SU-DHL-6 (cell line): Measurements from ENCODE around the gene FKBP5.
A peak's percentile ranks its signal among the peaks of the same experiment; 100 is the strongest.

Experiments used
- H2AFZ ChIP-seq: fragments of 200-600 bp; sonication (generic); 2 replicates; pipeline ENCODE4 v1.6.1; 2014; ENCODE audit warnings: low read depth, mild to moderate bottlenecking, moderate library complexity, mixed read lengths, antibody characterized with exemption, low read length; ENCODE audit not compliant: severe bottlenecking
- H3F3A ChIP-seq: fragments of 200-600 bp; shearing (Covaris generic); 2 replicates; pipeline ENCODE4 v1.6.0; 2016; ENCODE audit warnings: antibody characterized with exemption, mild to moderate bottlenecking; ENCODE audit not compliant: insufficient read depth
- H3K27ac ChIP-seq: fragments of 200-600 bp; sonication (generic); 2 replicates; pipeline ENCODE4 v1.5.1; 2016; ENCODE audit warnings: low read depth, mild to moderate bottlenecking, low read length, moderate library complexity, mixed read lengths
- H3K27me3 ChIP-seq: fragments of 200-600 bp; sonication (generic), shearing (Covaris generic); 2 replicates; pipeline ENCODE4 v1.6.0; 2014; ENCODE audit warnings: mild to moderate bottlenecking, low read length
- H3K36me3 ChIP-seq: fragments of 200-600 bp; sonication (generic); 2 replicates; pipeline ENCODE4 v1.6.1; 2014; ENCODE audit warnings: mild to moderate bottlenecking, low read length, mixed read lengths
- H3K4me2 ChIP-seq: fragments of 300-600, 200-600 bp; shearing (Covaris generic), sonication (generic); 2 replicates; pipeline ENCODE4 v1.6.0; 2014; ENCODE audit warnings: low read length, low read depth, mild to moderate bottlenecking; ENCODE audit not compliant: poor library complexity, severe bottlenecking
- H3K4me3 ChIP-seq: fragments of 200-600 bp; sonication (generic); 2 replicates; pipeline ENCODE4 v1.5.1; 2014; ENCODE audit warnings: antibody characterized with exemption, low read length, mild to moderate bottlenecking, mixed read lengths; ENCODE audit not compliant: insufficient read depth, poor library complexity, severe bottlenecking
- H3K79me2 ChIP-seq: fragments of 200-600 bp; sonication (generic); 2 replicates; pipeline ENCODE4 v1.6.1; 2014; ENCODE audit warnings: mild to moderate bottlenecking, low read length, moderate library complexity; ENCODE audit not compliant: insufficient read depth
- H3K9ac ChIP-seq: fragments of 200-600 bp; sonication (generic); 2 replicates; pipeline ENCODE4 v1.7.0; 2014; ENCODE audit warnings: mild to moderate bottlenecking, low read length
- H3K9me2 ChIP-seq: fragments of 200-600 bp; sonication (generic); replicated peaks from 2 replicates; pipeline ENCODE4 v1.6.1; 2014; ENCODE audit warnings: low read length; ENCODE audit not compliant: insufficient read depth
- H3K9me3 ChIP-seq: fragments of 200-600 bp; sonication (generic); 2 replicates; pipeline ENCODE4 v1.6.1; 2014; ENCODE audit warnings: low read length, mixed read lengths; ENCODE audit not compliant: insufficient read depth
- H4K20me1 ChIP-seq: fragments of 200-600 bp; sonication (generic); 2 replicates; pipeline ENCODE4 v1.6.1; 2014; ENCODE audit warnings: low read depth, mild to moderate bottlenecking, antibody characterized with exemption, low read length, moderate library complexity, mixed read lengths
- EZH2phosphoT487 ChIP-seq: fragments of 200-600 bp; sonication (generic), shearing (Covaris generic); conservative IDR thresholded peaks from 2 replicates; pipeline ENCODE4 v1.6.1; 2018; ENCODE audit warnings: mild to moderate bottlenecking, antibody characterized with exemption, low read length, moderate library complexity, mixed read lengths
- TF ChIP-seq, protein P1 (sequence below): fragments of 200-600 bp; sonication (generic); IDR thresholded peaks from one replicate; pipeline ENCODE4 v1.5.1; 2017; ENCODE audit warnings: antibody characterized with exemption, mild to moderate bottlenecking, low read length, moderate library complexity; ENCODE audit not compliant: insufficient read depth, poor library complexity, severe bottlenecking

FKBP5 gene

DNA sequence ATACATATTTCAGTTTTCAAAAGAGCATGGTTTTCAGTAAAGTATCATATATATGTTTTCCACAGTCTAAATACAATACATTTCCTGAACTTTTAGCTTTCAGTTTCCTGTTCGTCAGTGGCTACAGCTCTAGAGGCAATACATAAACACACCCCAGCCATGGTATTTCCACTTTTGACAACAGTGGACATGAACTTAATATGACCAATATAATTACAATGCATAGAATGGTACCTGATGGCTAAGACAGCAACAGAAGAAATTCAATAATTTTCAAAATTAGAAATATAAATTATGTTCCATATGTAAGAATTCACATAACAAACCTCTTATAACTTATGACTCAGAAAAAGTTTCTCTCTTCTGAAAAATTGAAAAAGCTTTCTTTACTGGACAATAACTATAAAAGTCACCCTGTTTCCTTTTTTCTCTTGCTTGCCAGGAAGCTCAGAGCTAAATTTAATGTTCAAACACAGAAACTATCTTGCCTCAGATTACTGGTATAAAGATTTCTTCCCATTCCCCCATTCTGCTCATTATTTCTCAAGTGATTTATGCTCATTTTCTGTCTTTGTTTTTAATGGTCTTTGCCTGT lies 19.2 kb downstream of the FKBP5 start:
- Histone ChIP-seq H3F3A (peaks cover 47% of the 10 kb centered on the region), H3K79me2 (peaks cover 99% of the 10 kb centered on the region), H3K27ac (peak overlapping the region; percentile 25; the same call in 1 of the 2 replicates), H4K20me1 (peaks cover 36% of the 10 kb centered on the region), H3K9me2 (no peaks in the 10 kb centered on the region), H3K27me3 (no peaks in the 10 kb centered on the region), H3K4me3 (no peak overlapping the region), H3K9ac (no peak overlapping the region; the same call in 1 of the 2 replicates), H3K36me3 (peaks cover 17% of the 10 kb centered on the region; the same call in 1 of the 2 replicates), H3K4me2 (peak overlapping the region; percentile 48), H2AFZ (no peak overlapping the region), H3K9me3 (no peaks in the 10 kb centered on the region)
- TF ChIP-seq, protein P1, sequence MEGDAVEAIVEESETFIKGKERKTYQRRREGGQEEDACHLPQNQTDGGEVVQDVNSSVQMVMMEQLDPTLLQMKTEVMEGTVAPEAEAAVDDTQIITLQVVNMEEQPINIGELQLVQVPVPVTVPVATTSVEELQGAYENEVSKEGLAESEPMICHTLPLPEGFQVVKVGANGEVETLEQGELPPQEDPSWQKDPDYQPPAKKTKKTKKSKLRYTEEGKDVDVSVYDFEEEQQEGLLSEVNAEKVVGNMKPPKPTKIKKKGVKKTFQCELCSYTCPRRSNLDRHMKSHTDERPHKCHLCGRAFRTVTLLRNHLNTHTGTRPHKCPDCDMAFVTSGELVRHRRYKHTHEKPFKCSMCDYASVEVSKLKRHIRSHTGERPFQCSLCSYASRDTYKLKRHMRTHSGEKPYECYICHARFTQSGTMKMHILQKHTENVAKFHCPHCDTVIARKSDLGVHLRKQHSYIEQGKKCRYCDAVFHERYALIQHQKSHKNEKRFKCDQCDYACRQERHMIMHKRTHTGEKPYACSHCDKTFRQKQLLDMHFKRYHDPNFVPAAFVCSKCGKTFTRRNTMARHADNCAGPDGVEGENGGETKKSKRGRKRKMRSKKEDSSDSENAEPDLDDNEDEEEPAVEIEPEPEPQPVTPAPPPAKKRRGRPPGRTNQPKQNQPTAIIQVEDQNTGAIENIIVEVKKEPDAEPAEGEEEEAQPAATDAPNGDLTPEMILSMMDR = no peak
- TF ChIP-seq EZH2phosphoT487 = no peak

DNA sequence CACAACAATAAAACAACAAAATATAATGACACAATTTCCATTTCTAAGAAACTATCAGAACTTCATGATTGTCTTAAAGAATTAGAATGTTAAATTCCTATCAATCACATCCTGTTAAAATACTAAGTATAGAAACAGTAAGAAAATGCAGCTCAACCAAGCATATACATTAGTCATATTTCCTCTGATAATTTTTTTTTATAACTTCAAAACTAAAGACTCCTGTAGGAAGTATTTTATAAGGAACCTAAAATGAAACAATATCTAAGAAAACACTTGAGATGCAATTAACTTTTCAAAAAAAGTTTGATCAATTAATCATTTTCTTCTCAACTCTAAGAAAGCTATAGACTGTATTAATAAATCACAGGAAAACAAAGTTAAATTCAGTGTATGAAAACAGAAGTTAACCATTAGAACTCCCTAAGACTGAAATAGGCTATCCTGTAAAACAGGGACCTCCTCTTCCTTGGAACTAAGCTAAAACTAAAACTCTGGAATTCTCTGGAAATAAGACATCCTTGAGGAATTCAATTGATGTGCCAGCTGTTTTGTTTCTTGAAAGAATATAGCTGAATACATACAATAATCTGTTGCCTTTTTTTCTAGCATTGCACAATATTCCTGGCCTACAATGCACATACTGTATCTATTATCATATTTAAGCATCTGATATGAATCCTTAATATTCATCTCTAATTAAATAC lies 19.8 kb downstream of the FKBP5 start:
- no peak overlapping the region for H3K4me3 ChIP-seq
- no peaks in the 10 kb centered on the region for H3K9me3 ChIP-seq
- H3K4me2 ChIP-seq = peak overlapping the region; percentile 48
- H3K79me2 ChIP-seq = peaks cover 99% of the 10 kb centered on the region
- H3K27ac ChIP-seq = peak overlapping the region; percentile 25; the same call in 1 of the 2 replicates
- no peak overlapping the region for H2AFZ ChIP-seq
- H3F3A ChIP-seq = peaks cover 47% of the 10 kb centered on the region
- H3K9me2 ChIP-seq = no peaks in the 10 kb centered on the region
- H3K9ac ChIP-seq = no peak overlapping the region; the same call in 1 of the 2 replicates
- no peaks in the 10 kb centered on the region for H3K27me3 ChIP-seq
- no peak for TF ChIP-seq EZH2phosphoT487
- TF ChIP-seq, protein P1 = no peak
- H4K20me1 ChIP-seq = peaks cover 29% of the 10 kb centered on the region
- peaks cover 17% of the 10 kb centered on the region; the same call in 1 of the 2 replicates for H3K36me3 ChIP-seq

DNA sequence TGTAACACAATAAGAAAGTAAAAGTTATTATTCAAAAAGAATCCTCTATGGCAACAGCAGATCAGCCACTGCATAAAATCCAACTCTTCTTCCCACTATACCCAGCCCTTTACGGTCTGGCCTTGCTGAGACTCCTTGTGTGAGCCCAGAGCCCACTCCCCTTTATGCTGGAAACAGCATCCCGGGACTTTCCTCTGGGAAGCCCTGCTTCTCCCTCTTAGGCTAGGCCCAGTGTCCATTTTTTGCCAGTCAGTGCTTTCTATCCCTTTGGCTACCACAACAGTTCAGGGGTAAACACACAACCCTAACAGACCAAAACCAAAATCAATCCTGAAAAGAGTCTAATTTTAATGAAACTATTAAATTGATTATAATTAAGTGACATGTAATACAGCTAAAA lies 20.6 kb downstream of the FKBP5 start:
- Histone ChIP-seq H3K9me3 (no peaks in the 10 kb centered on the region), H3K79me2 (peaks cover 99% of the 10 kb centered on the region), H3K27me3 (no peaks in the 10 kb centered on the region), H3K4me3 (no peak overlapping the region), H2AFZ (no peak overlapping the region), H3F3A (peaks cover 47% of the 10 kb centered on the region), H4K20me1 (peaks cover 26% of the 10 kb centered on the region), H3K9me2 (no peaks in the 10 kb centered on the region), H3K27ac (peak overlapping the region; percentile 8; the same call in 1 of the 2 replicates), H3K36me3 (peaks cover 17% of the 10 kb centered on the region; the same call in 1 of the 2 replicates), H3K9ac (no peak overlapping the region; the same call in 1 of the 2 replicates), H3K4me2 (peak overlapping the region; percentile 48)
- TF ChIP-seq, protein P1 = no peak
- no peak for TF ChIP-seq EZH2phosphoT487
